ENCODE data around the gene ECHDC3.
"Not testable (repeated sequence)": the region's sequence is repeated elsewhere in the genome, so short reads cannot be mapped to it uniquely, and the experiment has no call there.

ECHDC3 gene

GRCh38 chr10:11715815-11716494 is 26.2 kb upstream of the ECHDC3 start:
- no peak for DNase-seq (ENCODE audit: low read depth)

- no peak for DNase-seq (ENCODE audit: low read depth)
These were observed 25.5 kb upstream of the ECHDC3 start for GRCh38 chr10:11716686-11717085.

GRCh38 chr10:11719496-11720259 is 22.5 kb upstream of the ECHDC3 start:
- DNase-seq (ENCODE audit: low read depth): no peak

- no peak for DNase-seq (ENCODE audit: low read depth)
These were observed 21.9 kb upstream of the ECHDC3 start for GRCh38 chr10:11720260-11720741.

- DNase-seq (ENCODE audit: low read depth): no peak
These were observed 20.4 kb upstream of the ECHDC3 start for GRCh38 chr10:11721806-11722205.

GRCh38 chr10:11723359-11723758 is 18.8 kb upstream of the ECHDC3 start:
- DNase-seq (ENCODE audit: low read depth): no peak

GRCh38 chr10:11724938-11725776 is 17.0 kb upstream of the ECHDC3 start:
- DNase-seq (ENCODE audit: low read depth): no peak

- DNase-seq (ENCODE audit: low read depth): no peak
These were observed 16.3 kb upstream of the ECHDC3 start for GRCh38 chr10:11725912-11726311.

- DNase-seq (ENCODE audit: low read depth): no peak
These were observed 14.6 kb upstream of the ECHDC3 start for GRCh38 chr10:11727563-11727962.

- no peak for DNase-seq (ENCODE audit: low read depth)
These were observed 13.8 kb upstream of the ECHDC3 start for GRCh38 chr10:11728353-11728752.

GRCh38 chr10:11729790-11730315 is 12.3 kb upstream of the ECHDC3 start:
- no peak for DNase-seq (ENCODE audit: low read depth)

- DNase-seq (ENCODE audit: low read depth): no peak
These were observed 11.4 kb upstream of the ECHDC3 start for GRCh38 chr10:11730779-11731178.

GRCh38 chr10:11736767-11737166 is 5.4 kb upstream of the ECHDC3 start:
- not testable (repeated sequence) for DNase-seq (ENCODE audit: low read depth)

- DNase-seq (ENCODE audit: low read depth): not testable (repeated sequence)
These were observed 4.7 kb upstream of the ECHDC3 start for GRCh38 chr10:11737258-11738032.

- no peak for DNase-seq (ENCODE audit: low read depth)
These were observed 1.3 kb upstream of the ECHDC3 start for GRCh38 chr10:11740907-11741306.

GRCh38 chr10:11741608-11742007 is 574 bp upstream of the ECHDC3 start:
- no peak for DNase-seq (ENCODE audit: low read depth)

GRCh38 chr10:11742779-11743298 is 657 bp downstream of the ECHDC3 start:
- no peak for DNase-seq (ENCODE audit: low read depth)

- no peak for DNase-seq (ENCODE audit: low read depth)
These were observed 1.5 kb downstream of the ECHDC3 start for GRCh38 chr10:11743461-11744338.

- DNase-seq (ENCODE audit: low read depth): no peak
These were observed 2.9 kb downstream of the ECHDC3 start for GRCh38 chr10:11745045-11745444.

GRCh38 chr10:11746883-11747539 is 4.8 kb downstream of the ECHDC3 start:
- DNase-seq (ENCODE audit: low read depth): no peak
